ENCODE measurements around the gene TINAG. TPM values are rescaled to one million over a fixed set of nuclear protein-coding genes. Genes with fewer than 3 reads are reported as not detected.

The TINAG gene
- total and polyA plus RNA-seq, 2 donors (not counting 3 experiments of a cell fraction or from before 2014, with no cell fraction given), result not detected

- Histone ChIP-seq H3K27me3 (ENCODE audit: control insufficient read depth in 2 of 2, insufficient read depth in 2 of 2, low read length in 2 of 2) (no peaks in the 10 kb centered on the region), H3K9me3 (replicated peaks; ENCODE audit: control insufficient read depth, insufficient read depth, low read length) (no peaks in the 10 kb centered on the region), H3K4me2 (ENCODE audit: insufficient read depth, low read length) (no peak overlapping the region), H3K9ac (replicated peaks; ENCODE audit: extremely low read depth, insufficient read depth, low read length) (no peak overlapping the region), H3K27ac (ENCODE audit: insufficient read depth, low read depth, low read length) (no peak overlapping the region), H3K4me1 (ENCODE audit: control insufficient read depth, extremely low read depth, insufficient read depth, low read length) (no peaks in the 10 kb centered on the region), H3K36me3 (ENCODE audit: control insufficient read depth in 2 of 2, extremely low read depth in 1 of 2, insufficient read depth in 2 of 2, low read length in 2 of 2) (no peaks in the 10 kb centered on the region), H4K20me1 (replicated peaks; ENCODE audit: control insufficient read depth, extremely low read depth, insufficient read depth, low read length) (no peaks in the 10 kb centered on the region), H2AFZ (ENCODE audit: low read depth, low read length) (no peak overlapping the region), H3K79me2 (ENCODE audit: control insufficient read depth, insufficient read depth, low read length) (no peaks in the 10 kb centered on the region), H3K4me3 (replicated peaks in 1 of 3; ENCODE audit: insufficient read depth in 1 of 3, low read depth in 1 of 3, low read length in 3 of 3) (no peak overlapping the region), H3K9me1 (replicated peaks; ENCODE audit: control insufficient read depth, extremely low read depth, insufficient read depth, low read length) (no peaks in the 10 kb centered on the region)
- intact Hi-C loops (cut with micrococcal nuclease) (no loop called here), dilution Hi-C loops (cut with MboI; ENCODE audit: extremely low pct_ligation_motif_present, low sequenced_read_pairs) (no loop called here)
- FAIRE-seq (no peak), DNase-seq (ENCODE audit: low read depth, low spot score) (peak; percentile 27)
- BruUV-seq (replicated peaks), result no TSS peak
- TF ChIP-seq JUN (IDR thresholded peaks at IDR 0.05; ENCODE audit: borderline replicate concordance, insufficient read depth, insufficient read length, low read depth) (no peak), EZH2 (IDR thresholded peaks at IDR 0.05; ENCODE audit: borderline replicate concordance, low read depth, low read length, severe bottlenecking) (no peak), POLR2AphosphoS5 (IDR thresholded peaks at IDR 0.05; ENCODE audit: insufficient read depth, low read depth, low read length) (no peak), GATA2 (IDR thresholded peaks at IDR 0.05; ENCODE audit: insufficient read depth, insufficient read length, low read depth, low read length) (no peak), MAX (IDR thresholded peaks at IDR 0.05; ENCODE audit: insufficient read depth, insufficient read length) (no peak), FOS (IDR thresholded peaks at IDR 0.05; ENCODE audit: borderline replicate concordance, insufficient read depth, low read length) (no peak), MYC (IDR thresholded peaks at IDR 0.05; ENCODE audit: low read depth, low read length) (no peak), POLR2A (IDR thresholded peaks at IDR 0.05; ENCODE audit: low read depth, low read length) (no peak)
- TF ChIP-seq, protein P1, sequence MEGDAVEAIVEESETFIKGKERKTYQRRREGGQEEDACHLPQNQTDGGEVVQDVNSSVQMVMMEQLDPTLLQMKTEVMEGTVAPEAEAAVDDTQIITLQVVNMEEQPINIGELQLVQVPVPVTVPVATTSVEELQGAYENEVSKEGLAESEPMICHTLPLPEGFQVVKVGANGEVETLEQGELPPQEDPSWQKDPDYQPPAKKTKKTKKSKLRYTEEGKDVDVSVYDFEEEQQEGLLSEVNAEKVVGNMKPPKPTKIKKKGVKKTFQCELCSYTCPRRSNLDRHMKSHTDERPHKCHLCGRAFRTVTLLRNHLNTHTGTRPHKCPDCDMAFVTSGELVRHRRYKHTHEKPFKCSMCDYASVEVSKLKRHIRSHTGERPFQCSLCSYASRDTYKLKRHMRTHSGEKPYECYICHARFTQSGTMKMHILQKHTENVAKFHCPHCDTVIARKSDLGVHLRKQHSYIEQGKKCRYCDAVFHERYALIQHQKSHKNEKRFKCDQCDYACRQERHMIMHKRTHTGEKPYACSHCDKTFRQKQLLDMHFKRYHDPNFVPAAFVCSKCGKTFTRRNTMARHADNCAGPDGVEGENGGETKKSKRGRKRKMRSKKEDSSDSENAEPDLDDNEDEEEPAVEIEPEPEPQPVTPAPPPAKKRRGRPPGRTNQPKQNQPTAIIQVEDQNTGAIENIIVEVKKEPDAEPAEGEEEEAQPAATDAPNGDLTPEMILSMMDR (IDR thresholded peaks at IDR 0.05; ENCODE audit: extremely low read depth in 1 of 2, insufficient read depth in 1 of 2, low read depth in 1 of 2, low read length in 2 of 2), result no peak
- POLR2A ChIA-PET, result no interaction called here
- CTCF ChIA-PET, result no interaction called here
Observed at GRCh38 chr6:54390362-54390761, 82.1 kb downstream of the TINAG start.
